Measurements from ENCODE around the gene UMOD.
"Not testable (repeated sequence)": the region's sequence is repeated elsewhere in the genome, so short reads cannot be mapped to it uniquely, and the experiment has no call there.

Gene UMOD

DNA sequence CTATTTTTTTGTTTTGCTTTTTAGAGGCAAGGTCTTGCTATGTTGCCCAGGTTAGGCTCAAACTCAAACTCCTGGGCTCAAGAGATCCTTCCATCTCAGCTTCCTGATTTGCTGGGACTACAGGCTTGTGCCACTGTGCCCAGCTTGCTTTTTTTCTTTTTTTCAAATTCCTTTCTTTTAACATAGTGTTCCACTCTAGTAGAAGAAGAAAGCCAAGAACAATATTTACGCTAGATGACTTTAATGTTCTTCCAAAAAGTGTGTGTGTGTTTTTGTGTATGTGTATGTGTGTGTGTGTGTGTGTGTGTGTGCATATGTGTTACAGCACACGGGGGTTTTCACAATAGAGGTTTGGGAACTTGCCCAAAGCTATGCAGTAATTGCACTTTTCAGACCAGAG is 10.7 kb upstream of the UMOD start:
- no peak for DNase-seq

DNA sequence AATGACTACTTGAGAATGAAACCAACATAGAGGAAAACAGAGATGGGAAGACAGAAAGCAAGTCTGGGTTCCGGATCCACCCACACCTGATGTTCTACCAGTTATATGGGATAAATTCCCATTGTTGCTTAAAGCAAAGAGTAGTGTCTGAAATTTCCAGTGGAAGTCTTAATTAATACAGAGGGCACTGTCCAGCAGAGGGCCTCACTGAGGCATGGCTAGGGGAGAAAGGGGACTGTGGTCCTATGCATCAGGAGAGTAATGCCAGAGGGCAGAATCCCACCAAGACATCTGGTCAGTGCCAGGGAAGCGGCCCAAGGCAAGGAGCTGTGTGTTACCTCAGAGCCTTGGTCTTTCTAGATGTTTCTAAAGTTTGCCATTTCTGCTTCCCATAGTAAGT is 7.5 kb upstream of the UMOD start:
- DNase-seq: no peak

DNA sequence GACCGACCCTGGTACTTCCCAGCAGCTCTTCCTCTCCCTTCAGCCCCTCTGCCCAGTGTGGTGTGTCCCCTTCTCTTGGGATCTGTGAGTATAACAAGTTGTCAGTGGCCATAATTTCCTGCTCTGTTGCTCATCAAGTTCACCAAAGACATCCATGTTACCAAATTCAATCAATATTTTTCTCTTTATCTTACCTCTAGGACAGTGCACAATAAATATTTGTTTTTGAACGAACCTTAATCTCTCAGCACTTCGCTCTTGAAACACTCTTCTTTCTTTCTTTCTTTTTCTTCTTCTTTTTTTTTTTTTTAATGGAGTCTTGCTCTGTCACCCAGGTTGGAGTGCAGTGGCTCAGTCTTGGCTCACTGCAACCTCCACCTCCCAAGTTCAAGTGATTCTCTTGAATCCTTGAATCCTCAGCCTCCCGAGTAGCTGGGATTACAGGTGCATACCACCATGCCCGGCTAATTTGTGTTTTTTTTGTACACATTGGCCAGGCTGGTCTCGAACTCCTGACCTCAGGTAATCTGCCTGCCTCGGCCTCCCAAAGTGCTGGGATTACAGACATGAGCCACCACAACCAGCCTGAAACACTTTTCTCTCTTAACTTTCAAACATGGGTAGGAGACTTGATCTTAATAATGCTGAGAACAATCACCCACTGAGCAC is 2.7 kb upstream of the UMOD start:
- DNase-seq: no peak

DNA sequence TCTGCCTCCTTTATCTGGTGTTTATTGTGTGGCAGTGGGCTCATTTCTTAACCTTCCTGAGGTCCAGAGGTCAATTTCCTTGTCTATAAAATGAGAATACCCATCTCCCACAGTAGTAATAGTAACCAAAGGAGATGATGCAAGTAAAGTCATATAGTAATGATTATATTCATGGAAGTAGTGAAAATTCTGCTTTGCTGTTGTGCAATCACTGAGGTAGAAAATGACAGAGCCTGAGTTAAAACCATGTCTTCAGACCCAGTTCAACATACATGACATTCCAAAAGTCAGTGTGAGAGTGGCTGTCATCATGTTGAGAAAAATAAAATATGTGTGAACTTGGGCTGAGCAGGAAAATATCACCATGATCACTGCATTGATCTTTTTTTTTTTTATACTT is 864 bp upstream of the UMOD start:
- no peak for DNase-seq

DNA sequence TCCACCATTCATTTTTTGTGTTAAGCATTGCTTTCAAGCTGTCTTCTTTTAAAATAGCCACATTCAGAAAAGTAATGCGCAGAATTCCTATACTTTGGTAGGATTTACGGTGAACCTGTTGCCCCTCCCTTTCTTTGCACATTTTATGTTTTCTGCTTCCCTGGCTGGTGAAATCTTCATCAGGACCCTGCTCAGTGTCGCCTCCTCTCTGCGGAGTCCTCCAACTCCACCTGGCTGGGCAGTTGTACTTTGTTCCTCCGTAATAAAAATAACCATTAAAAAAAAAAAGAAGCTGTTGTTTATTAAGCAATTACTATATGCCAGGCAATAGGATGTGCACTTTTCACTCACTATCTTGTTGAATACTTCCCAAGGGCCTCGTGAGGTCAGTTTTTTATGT is 2.9 kb downstream of the UMOD start:
- DNase-seq: no peak

DNA sequence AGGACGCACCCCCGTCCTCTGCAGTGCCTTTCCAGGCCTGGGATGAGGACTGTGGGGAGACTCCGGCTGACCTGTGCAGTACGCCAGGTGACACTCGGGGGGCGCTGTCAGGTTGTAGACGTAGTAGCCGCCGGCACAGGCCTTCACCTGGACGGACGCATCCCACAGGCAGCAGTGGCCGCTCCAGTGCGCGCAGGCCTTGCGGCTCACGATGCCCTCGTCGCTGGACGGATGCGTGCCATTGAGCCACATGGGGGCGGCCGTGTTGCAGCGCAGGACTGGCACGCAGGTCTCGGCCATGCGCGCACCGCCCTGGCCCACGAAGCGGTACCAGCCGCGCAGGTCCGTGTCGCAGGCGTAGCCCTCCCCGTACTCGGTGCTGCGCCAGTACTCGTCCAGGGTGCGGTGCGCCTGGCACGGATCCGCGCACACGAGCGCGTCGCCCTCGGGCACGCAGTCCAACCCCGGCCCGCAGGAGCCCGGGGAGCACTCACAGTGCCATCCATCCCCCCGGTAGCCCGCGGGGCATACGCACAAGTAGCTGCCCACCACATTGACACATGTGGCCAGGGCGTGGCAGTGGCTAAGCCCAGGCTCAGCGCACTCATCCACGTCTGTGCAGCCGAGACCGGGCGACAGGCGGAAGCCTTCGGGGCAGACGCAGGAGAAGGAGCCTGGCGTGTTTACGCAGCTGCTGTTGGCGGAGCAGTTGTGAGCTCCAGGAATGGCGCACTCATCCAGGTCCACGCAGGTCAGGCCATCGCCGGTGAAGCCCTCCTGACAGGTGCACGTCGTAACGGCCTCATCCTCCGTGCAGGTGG is 3.9 kb downstream of the UMOD start:
- no peak for DNase-seq

DNA sequence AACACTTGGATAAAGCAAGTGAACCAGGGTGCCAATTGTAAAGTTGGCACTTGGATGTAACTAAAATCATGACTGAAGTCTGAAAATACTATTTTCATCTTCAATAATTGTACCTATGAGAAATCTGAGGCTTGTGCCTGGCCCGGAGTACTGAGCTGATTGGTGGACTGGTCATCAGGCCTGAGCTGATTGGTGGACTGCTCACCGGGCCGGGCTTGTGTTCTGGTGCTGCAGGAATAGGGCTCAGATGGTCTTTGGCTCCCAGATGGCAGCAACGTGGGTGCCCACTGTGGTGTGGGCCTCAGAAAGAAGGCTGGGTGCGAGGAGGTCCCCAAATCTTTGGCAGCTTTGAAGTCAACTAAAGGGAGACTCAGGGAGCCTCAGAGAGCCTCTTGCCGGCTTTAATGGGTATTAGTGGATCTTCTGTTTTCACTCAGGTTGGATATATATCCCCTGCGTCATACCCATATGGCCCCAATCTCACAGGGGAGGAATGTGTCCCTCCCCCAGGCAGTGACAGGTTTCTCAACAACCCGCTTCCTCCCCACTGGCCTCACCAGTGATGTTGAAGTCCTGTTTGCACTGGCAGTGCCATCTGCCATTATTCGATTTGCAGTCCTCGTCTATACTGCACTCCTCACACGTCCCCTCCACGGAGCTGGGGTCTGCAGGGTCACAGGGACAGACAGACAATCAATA is 4.7 kb downstream of the UMOD start:
- DNase-seq: no peak

DNA sequence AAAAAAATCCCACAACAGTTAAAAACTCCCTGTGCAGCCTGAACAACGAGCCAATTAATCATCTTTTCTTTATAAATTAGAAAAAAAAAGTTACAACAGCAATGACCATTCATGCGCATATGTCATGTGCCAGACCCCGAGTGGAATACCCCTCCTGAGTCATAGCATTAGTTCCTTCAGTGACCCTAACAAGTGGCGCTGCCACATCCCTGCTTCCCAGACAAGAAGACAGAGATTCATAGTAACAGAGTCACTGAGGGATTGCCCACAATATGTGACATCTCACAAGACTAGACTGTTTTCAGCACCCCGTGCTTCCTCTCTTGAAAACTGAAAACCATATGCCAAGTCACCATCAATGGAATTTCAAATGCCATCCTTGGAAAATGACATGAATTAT is 7.9 kb downstream of the UMOD start:
- no peak for DNase-seq

DNA sequence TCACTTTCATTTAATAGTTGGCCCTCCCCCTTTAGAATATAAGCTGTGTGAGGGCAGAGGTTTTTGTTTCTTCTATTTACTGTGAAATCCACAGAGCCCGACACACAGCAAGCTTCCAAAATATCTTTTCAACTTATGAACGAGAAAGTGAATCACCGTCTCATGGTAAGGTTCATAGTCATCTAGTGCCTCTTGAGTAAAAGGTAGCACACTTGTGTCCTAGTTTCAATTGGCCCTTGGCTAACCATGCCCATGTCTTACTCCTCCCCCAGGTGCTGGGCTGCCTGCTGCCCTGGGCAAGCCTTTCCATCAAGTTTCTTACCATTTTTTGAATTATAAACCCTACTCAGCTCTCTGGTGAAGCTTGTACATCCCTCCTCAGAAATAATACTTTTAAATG is 12.8 kb downstream of the UMOD start:
- DNase-seq: no peak

DNA sequence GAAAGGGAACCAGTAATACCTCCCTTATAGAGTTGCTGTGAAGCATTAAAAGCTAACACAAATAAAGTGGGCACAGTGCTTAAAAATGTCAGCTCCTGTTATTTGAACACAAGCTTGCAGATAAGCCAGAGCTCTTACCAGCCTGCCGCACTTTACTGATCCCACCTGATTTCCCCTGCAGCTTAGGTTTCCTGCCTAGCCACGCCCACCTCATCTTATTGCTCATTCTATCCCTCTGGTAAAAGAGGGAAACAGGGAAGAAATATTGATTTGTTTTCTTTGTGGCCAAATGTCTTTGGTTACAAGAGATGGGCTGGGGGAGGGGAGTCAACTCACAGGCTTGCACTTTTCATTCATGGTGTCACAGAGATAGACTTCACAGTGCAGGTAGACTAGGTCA is 15.6 kb downstream of the UMOD start:
- no peak for DNase-seq

DNA sequence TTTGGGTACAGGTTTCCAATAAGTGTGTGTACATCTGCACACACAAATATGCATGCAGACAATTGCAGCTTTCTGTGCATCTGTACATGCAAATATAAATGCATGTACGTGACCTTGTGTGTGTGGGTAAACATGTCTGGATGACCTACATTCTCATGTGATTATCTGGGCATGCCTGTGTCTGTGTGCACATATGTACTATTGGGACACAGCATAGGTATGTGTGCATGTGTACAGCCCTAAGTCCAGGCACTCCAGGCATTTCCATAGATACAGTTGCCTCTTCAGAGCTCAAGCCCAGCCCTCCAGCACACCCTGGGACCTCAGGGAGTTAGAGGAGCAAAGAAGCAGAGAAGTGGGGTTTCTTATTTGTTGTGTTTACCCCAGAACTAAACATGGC is 18.1 kb downstream of the UMOD start:
- no peak for DNase-seq

DNA sequence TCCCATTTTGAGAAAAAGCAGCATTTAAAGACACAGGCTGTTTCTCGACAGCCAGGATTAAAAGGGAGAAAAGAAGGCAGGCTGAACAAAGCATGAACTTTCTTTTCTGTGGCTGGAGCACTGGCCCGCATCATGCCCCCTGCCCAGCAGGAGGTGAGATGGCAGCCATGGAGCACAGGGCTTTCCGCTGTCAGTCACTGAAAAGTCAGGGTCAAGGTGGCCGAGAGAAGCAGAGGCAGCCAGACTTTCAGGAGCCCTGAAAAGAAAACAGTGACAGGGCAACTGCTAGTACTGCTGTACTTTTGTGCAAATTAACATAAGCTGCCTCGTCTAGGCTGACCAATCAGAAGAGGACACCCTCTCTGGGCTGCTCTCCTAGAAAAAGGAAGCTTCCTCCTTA is 19.4 kb downstream of the UMOD start:
- DNase-seq: no peak

DNA sequence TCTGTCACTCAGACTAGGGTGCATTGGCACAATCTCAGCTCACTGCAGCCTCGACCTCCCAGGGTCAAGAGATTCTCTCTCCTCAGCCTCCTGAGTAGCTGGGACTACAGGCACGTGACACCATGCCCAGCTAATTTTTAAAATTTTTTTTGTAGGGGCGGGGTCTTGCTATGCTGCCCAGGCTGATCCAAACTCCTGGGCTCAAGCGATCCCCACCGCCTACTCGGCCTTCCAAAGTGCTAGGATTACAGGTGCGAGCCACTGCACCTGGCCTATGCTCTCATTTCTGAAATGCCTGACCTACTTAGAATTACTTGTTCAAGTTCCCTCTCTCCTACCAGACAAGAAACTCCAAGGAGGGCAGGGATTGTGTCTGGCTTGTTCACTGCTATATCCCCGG is 20.1 kb downstream of the UMOD start:
- no peak for DNase-seq

DNA sequence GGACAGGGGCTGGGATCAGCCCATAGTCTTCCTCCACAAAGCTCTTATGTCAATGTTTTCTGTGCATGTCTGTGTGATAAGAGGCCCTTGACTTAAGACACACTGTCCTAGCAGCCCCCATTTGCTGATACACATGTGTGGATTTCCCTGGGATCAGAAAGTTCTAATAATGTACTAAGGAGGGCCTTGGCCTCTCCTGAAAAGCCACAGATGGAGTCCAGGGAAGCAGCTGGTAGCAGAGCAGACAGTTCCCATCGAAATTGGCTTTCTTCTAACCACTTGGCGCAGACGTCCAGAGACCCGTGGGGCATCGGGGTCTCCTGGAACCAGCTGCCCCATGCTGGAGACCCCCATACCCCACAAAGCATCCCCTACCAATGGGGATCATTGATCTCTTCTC is 20.9 kb downstream of the UMOD start:
- DNase-seq: no peak

DNA sequence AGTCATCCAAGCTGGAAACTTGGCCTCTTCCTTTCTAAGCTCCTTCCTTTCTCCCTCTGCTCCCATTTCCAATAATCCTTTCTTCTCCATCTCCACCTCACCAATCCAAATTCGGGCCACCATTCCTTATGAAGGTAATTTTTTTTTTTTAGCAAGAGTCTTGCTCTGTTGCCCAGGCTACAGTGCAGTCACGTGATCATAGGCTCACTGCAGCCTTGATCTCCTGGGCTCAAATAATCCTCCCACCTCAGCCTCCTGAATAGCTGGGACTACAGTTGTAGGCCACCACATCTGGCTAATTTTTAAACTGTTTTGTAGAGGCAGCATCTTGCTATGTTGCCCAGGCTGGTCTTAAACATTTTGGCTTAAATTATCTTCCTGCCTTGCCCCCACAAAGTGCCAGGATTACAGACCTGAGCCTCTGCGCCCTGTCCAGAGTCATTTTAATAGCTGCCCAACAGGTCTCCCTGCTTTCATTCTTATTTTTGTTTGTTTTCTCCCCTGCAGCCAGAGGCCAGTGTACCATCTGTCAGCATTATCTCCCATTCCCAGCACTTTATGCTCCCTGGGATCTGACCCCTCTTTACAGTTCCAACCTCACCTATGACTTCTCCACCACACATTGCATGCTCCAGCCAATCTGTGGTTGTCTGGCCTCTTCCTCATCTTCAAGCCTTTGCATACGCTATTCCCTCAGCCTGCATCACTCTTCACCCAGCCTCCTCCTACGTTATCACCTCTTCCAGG is 22.9 kb downstream of the UMOD start:
- DNase-seq: no peak

DNA sequence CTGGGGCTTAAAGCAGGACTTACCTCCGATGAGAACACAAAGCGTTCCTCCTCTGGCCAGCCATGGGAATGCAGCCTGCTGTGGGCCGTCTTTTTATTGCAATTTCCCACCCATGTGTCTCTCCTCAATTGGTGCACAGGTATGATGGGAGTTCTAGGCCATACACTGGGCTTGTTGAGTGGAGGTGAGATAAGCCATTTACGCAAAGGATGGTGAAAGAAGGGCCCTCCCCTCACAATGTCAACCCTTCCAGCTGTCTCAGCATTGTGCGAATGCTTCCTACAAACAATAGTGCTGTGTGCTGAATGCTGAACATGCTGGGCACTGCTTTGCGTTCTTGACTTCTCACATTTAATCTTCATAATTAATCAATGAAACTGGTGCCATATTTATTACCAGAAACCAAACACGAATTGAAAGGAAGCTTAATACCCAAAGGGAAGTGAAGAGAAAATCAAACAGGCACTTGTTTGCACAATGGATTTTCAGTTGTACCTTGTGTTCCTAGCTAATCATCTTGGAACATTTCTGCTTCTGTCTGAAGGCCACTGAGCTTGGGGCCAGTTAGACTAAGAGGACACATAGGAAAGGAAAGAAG is 25.0 kb downstream of the UMOD start, which contains the start of gene GP2:
Gene GP2, minus strand, starts transcription at position 70 of the 598 bp plus-strand sequence. CDS start 1,082 bp downstream, outside the sequence.
- DNase-seq: no peak

DNA sequence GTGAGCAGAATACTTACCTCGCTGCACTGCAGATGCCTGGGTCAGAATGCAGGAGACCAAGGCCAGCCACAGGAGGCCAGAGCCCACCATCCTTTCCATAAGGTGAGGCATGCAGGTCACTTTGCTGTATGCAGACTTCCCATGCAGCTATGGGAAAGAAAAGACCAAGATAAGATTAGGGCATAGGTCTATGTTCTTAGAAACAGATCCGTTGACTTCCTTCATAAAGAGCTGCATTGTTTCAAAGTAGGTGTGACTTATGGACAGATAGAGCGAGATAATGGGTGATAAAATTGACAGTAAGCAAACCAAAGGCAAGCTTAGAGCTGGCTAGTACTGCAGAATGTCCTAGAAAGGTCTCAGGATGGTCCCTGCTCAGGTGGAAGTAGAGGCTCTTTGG is 26.2 kb downstream of the UMOD start:
- DNase-seq: no peak

DNA sequence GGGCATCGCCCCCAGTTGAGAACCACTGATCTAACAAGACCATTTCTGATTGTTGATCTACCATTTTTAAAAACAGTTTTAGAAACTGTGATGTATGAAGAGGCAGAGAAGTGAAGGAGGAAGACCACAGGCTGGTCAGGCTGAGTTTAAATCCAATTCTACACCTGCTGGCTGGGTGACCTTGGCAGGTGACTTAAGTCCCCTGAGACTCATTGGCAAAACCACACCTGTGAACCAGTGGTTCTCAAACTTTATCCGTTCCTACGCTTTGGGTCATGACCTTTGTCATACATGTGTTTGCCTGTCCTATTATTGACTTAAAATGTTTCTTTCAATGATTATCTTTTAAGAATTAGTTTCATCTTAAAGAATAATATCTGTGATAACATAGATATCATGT is 27.5 kb downstream of the UMOD start:
- no peak for DNase-seq

DNA sequence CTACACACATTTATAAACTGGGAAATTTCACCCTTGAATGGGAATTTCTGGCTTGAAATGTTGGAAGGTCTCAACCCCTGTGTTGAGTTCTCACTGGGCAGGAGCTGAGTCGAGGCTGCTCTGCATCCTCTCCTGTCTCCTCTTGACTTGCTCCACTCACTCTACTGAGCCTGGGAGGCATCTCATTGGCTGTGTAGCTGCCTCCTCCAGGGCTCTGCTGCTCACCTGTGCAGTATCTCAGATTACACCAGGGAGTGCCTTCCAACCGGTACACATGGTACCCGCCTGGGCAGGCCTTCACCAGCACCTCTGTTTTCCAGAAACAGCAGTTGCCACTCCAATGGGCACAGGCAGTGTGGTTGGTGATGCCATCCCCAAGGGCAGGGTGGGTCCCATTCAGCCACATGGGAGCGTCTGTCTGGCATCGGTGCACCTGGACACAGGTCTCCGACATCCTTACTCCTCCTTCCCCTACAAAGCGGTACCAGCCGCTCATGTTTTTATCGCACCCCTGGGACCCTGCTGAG is 28.9 kb downstream of the UMOD start:
- DNase-seq: no peak

DNA sequence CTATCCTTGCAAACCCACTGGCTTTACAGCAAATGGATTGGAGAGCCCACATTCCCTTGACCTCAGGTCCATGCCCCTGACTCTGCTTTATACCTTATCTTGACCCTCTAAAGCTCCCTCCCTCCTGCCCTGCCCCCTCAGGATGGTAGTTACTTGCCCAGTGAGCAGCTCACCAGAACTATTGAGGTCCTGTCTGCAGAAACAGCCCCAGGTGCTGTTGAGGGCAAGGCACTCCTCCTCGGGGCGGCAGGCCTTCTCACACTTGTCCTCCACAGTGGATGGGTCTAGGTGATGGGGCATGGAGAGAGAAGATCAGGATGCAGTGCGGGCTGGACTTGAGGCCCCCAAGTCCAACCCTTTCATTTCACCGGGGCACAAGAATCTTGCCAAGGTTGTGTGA is 29.8 kb downstream of the UMOD start:
- no peak for DNase-seq

DNA sequence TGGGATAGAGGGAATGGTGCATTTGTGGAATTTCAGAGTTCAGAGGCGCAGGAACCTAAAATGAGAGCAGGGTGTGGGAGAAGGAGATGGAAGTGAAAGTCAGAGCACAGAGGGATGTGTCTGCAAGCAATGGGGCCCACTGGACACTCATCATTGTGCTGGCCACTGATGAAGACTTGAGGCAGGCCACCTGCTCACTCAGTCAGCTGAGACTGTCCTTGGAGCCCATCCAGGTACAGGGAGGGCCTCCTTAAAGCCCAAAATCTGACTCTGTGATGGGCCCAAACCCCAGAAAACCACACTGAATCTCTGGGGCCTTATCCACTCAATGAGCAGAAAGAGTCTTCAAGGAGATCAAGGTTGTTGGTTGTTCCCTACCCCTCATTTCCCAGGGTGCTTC is 30.8 kb downstream of the UMOD start:
- DNase-seq: no peak

DNA sequence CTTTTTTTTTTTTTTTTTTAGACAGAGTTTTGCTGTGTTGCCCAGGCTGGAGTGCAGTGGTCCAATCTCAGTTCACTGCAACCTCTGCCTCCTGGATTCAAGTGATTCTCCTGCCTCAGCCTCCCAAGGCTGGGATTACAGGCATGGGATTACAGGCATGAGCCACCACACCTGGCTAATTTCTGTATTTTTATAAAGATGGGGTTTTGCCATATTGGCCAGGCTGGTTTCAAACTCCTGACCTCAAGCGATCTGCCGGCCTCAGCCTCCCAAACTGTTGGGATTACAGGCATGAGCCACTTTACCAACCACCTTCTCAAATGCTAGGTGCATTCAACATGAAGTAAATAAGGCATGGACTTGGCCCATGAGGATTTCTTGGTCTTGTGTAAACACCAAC is 31.5 kb downstream of the UMOD start:
- DNase-seq: not testable (repeated sequence)

DNA sequence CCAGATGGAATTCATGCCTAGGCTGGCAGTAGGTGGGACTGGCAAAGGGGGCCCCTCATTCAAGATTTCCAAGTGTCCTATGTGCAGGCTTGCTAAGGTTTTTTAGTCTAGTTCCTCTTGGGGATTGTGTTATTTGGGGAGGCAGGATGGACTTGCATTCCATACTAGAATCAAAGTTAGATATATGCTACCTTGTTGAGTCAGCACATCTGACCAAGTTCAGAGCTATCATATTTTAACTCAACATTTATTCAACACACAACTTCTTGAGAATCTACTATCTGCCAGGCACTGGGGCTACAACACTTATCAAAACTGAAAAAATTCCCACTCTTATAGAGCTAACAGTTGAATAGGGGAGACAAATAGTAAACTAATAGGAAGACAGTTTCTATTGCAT is 31.9 kb downstream of the UMOD start:
- no peak for DNase-seq

Data from NCI-H446 (cell line).